ENCODE data around the gene GAL3ST3.

GRCh38 chr11:66068923-66069714, 20.2 kb upstream of the GAL3ST3 start:
- TF ChIP-seq CTCF (IDR thresholded peaks at IDR 0.05) (peak in 1 of 2 donors; percentile 7), EP300 (IDR thresholded peaks at IDR 0.05) (no peak), POLR2A (IDR thresholded peaks at IDR 0.05) (no peak), POLR2AphosphoS5 (IDR thresholded peaks at IDR 0.05) (no peak)
